K562 (cell line): ENCODE measurements around the gene BLZF1. TPM values are rescaled to one million over a fixed set of nuclear protein-coding genes. Genes with fewer than 3 reads are reported as not detected.
A peak's percentile ranks its signal among the peaks of the same experiment; 100 is the strongest.

Source experiments
- ATAC-seq: fragments of 200-7000 bp; cut with Tn5 transposase; 3 replicates; pipeline ENCODE4 v1.9.1; 2020; ENCODE audit warnings: moderate library complexity
- BruUV-seq: library from RNA; stranded (reverse); fragments of 400-500 nt; replicated peaks from 2 replicates; lab custom pipeline; 2021; lab: Mats Ljungman, UMichigan
- CTCF ChIA-PET: fragments of 300-600 bp; formaldehyde crosslinking; extraction: SDS; loops from one replicate; lab custom pipeline; 2021; ENCODE audit warnings: low intra/inter-chr PET ratio; lab: Yijun Ruan, JAX
- POLR2A ChIA-PET: fragments of 300-600, 350-650 bp; sonication (Branson Sonifier 250); formaldehyde crosslinking; extraction: SDS; loops from one replicate; lab custom pipeline; 2021; ENCODE audit warnings: antibody characterized with exemption, inconsistent platforms; lab: Yijun Ruan, JAX
- DNase-seq, 4 experiments: peaks; one replicate each; pipeline versions ENCODE4 v3.0.0 to v3.0.0-alpha.2; 2011 to 2018; ENCODE audit warnings: low spot score in 3 of 4, mixed read lengths in 3 of 4; ENCODE audit errors: extremely low read depth in 1 of 4
- FAIRE-seq: peaks from 2 replicates; lab custom pipeline; 2011; peaks lifted over from hg19 to GRCh38; lab: Jason Lieb, UNC
- H2AFZ ChIP-seq: 2 replicates; pipeline ENCODE4 v1.6.0; 2011; ENCODE audit warnings: low read depth, low read length, control low read depth, inconsistent platforms
- H3K27ac ChIP-seq: fragments of 200-600 bp; 3 replicates; pipeline ENCODE4 v1.8.0; 2011; ENCODE audit warnings: low read depth, mild to moderate bottlenecking, control low read depth, inconsistent platforms, low read length, moderate library complexity, mixed read lengths; ENCODE audit errors: extremely low read depth
- H3K27me3 ChIP-seq, 2 experiments: fragments of 300-600 bp in 1 of 2; 2 replicates in 1 of 2; 3 replicates in 1 of 2; pipeline versions ENCODE4 v1.6.0 to v1.8.0; 2011; ENCODE audit warnings: inconsistent platforms in 2 of 2, low read length in 2 of 2, mild to moderate bottlenecking in 1 of 2, mixed read lengths in 1 of 2, moderate library complexity in 1 of 2; ENCODE audit not compliant: control insufficient read depth in 2 of 2, insufficient read depth in 2 of 2
- H3K36me3 ChIP-seq: fragments of 300-600 bp; 3 replicates; pipeline ENCODE4 v1.8.0; 2011; ENCODE audit warnings: mild to moderate bottlenecking, low read length, inconsistent platforms; ENCODE audit not compliant: control insufficient read depth, insufficient read depth
- H3K4me1 ChIP-seq, 2 experiments: fragments of 200-600 bp in 1 of 2; replicated peaks in 1 of 2; 2 replicates in 1 of 2; 3 replicates in 1 of 2; pipeline versions ENCODE4 v1.5.1 to v1.8.0; 2011; ENCODE audit warnings: inconsistent platforms in 2 of 2, low read length in 2 of 2, mild to moderate bottlenecking in 1 of 2, mixed read lengths in 1 of 2, moderate library complexity in 1 of 2; ENCODE audit not compliant: control insufficient read depth in 2 of 2, insufficient read depth in 2 of 2
- H3K4me2 ChIP-seq: 2 replicates; pipeline ENCODE4 v1.6.1; 2011; ENCODE audit warnings: low read length, control low read depth, inconsistent platforms, mixed read lengths; ENCODE audit not compliant: insufficient read depth
- H3K4me3 ChIP-seq: fragments of 200-600 bp; sonication (generic), shearing (Covaris generic); 2 replicates; pipeline ENCODE4 v1.5.1; 2016; ENCODE audit warnings: control low read depth, inconsistent platforms
- H3K79me2 ChIP-seq: fragments of 200-600 bp; 3 replicates; pipeline ENCODE4 v1.8.0; 2011; ENCODE audit warnings: low read length, inconsistent platforms; ENCODE audit not compliant: control insufficient read depth, insufficient read depth
- H3K9ac ChIP-seq, 2 experiments: 2 replicates each; pipeline versions ENCODE4 v1.6.0 to v1.6.1; 2011; ENCODE audit warnings: low read depth in 2 of 2, low read length in 2 of 2, control low read depth in 1 of 2, inconsistent platforms in 1 of 2, mild to moderate bottlenecking in 1 of 2, mixed read lengths in 1 of 2; ENCODE audit not compliant: insufficient read depth in 1 of 2
- H3K9me1 ChIP-seq: one replicate; pipeline ENCODE4 v1.6.0; 2011; ENCODE audit warnings: inconsistent platforms, mild to moderate bottlenecking, low read length, moderate library complexity; ENCODE audit not compliant: control insufficient read depth, insufficient read depth
- H3K9me3 ChIP-seq: replicated peaks from 2 replicates; pipeline ENCODE4 v1.5.1; 2011; ENCODE audit warnings: low read depth, low read length, inconsistent platforms; ENCODE audit not compliant: control insufficient read depth, insufficient read depth
- H4K20me1 ChIP-seq: replicated peaks from 2 replicates; pipeline ENCODE4 v1.6.1; 2011; ENCODE audit warnings: low read length, inconsistent platforms, mixed read lengths; ENCODE audit not compliant: control insufficient read depth, insufficient read depth
- ATF3 ChIP-seq, 2 experiments: fragments of 450-650 bp in 1 of 2; sonication (generic) in 1 of 2; formaldehyde crosslinking in 1 of 2; IDR thresholded peaks in 1 of 2; conservative IDR thresholded peaks in 1 of 2; 2 replicates each; pipeline versions ENCODE4 v1.6.1 to v1.8.1; 2016 to 2023; ENCODE audit warnings: mild to moderate bottlenecking in 2 of 2, moderate library complexity in 2 of 2, inconsistent platforms in 1 of 2, missing genetic modification reagents in 1 of 2
- CEBPB ChIP-seq: fragments of 450-650 bp; IDR thresholded peaks from 2 replicates; pipeline ENCODE4 v1.6.1; 2016; ENCODE audit warnings: missing genetic modification characterization, missing compliant biosample characterization
- CEBPG ChIP-seq, 3 experiments: fragments of 200-800 bp in 1 of 3; sonication (Bioruptor generic) in 1 of 3; sonication (generic) in 1 of 3; formaldehyde crosslinking in 1 of 3; IDR thresholded peaks in 2 of 3; conservative IDR thresholded peaks in 1 of 3; 2 replicates each; pipeline versions ENCODE4 v1.6.1 to v1.8.0; 2016 to 2022; ENCODE audit warnings: missing compliant biosample characterization in 2 of 3, missing genetic modification characterization in 2 of 3, mild to moderate bottlenecking in 1 of 3, missing genetic modification reagents in 1 of 3
- DPF2 ChIP-seq: fragments of 450-650 bp; IDR thresholded peaks from 2 replicates; pipeline ENCODE4 v1.6.1; 2016
- FOSL1 ChIP-seq: fragments of 200-800 bp; sonication (Bioruptor generic); conservative IDR thresholded peaks from 2 replicates; pipeline ENCODE4 v1.6.1; 2016; ENCODE audit warnings: missing genetic modification characterization, missing compliant biosample characterization
- JUND ChIP-seq, 2 experiments: IDR thresholded peaks; 2 replicates in 1 of 2; 3 replicates in 1 of 2; pipeline ENCODE4 v1.6.1; 2011; ENCODE audit warnings: borderline replicate concordance in 2 of 2, low read depth in 2 of 2, low read length in 2 of 2, improper control_type of control experiment in 1 of 2, missing biosample characterization in 1 of 2, missing genetic modification characterization in 1 of 2, missing genetic modification reagents in 1 of 2
- KAT2B ChIP-seq: IDR thresholded peaks from one replicate; pipeline ENCODE4 v1.6.1; 2012; ENCODE audit warnings: low read depth, mild to moderate bottlenecking, control low read depth, inconsistent platforms, low read length, moderate library complexity
- SMARCA4 ChIP-seq: fragments of 450-650 bp; IDR thresholded peaks from 2 replicates; pipeline ENCODE4 v1.6.1; 2016
- TEAD4 ChIP-seq, 2 experiments: sonication (generic) in 1 of 2; formaldehyde crosslinking in 1 of 2; IDR thresholded peaks; 2 replicates each; pipeline versions ENCODE4 v1.6.1 to v1.8.0; 2012 to 2022; ENCODE audit warnings: borderline replicate concordance in 1 of 2, inconsistent platforms in 1 of 2, low read length in 1 of 2, mild to moderate bottlenecking in 1 of 2, missing genetic modification reagents in 1 of 2
- TRIM24 ChIP-seq, 2 experiments: fragments of 450-650 bp; IDR thresholded peaks; 2 replicates each; pipeline ENCODE4 v1.6.1; 2016
- WGBS: fragments of 100-300 bp; shearing (Covaris generic); methylation state at CpG from one replicate; pipeline ENCODE4 v1.1.6; 2016; ENCODE audit warnings: low coverage, mixed read lengths; ENCODE audit not compliant: insufficient coverage; ENCODE audit errors: missing lambda C conversion rate; 5-methylcytosine and 5-hydroxymethylcytosine counted together
- in situ Hi-C: fragments of 300-500 bp; cut with MboI; formaldehyde crosslinking; loops from 4 replicates; pipeline ENCODE4 v1.15.0; 2018; ENCODE audit warnings: inconsistent platforms, mixed read lengths
- intact Hi-C: fragments of 100-400 bp; cut with micrococcal nuclease; formaldehyde crosslinking; loops from 2 replicates; pipeline ENCODE4 v1.14.2; 2022
- polyA plus RNA-seq, 8 experiments: library from polyadenylated mRNA; depleted of rRNA in 4 of 8; stranded (reverse) in 5 of 8; unstranded in 3 of 8; fragments of >200 nt; fragmentation: Nextera tagmentation in 2 of 8; fragmentation: Illumina TruSeq in 1 of 8; extraction: Ambion mirVana in 2 of 8; extraction: Trizol in 1 of 8; gene quantifications; 2 replicates each; pipeline versions ENCODE4 v1.2.1 to v1.2.3, GENCODE V29; 2011 to 2014; ENCODE audit warnings: inconsistent platforms in 1 of 8, missing spikeins in 1 of 8
- total RNA-seq, 7 experiments: library from RNA; depleted of rRNA in 6 of 7; stranded (reverse); fragments of >200 nt in 6 of 7; fragmentation: Illumina TruSeq in 2 of 7; extraction: Trizol in 2 of 7; gene quantifications; 2 replicates each; pipeline versions ENCODE4 v1.2.1 to v1.2.3, GENCODE V29; 2011 to 2021; ENCODE audit warnings: low replicate concordance in 1 of 7
- TF ChIP-seq, protein P1 (sequence below): fragments of 250-450 bp; sonication (Bioruptor Pico); IDR thresholded peaks from 2 replicates; pipeline ENCODE4 v1.5.0; 2021; ENCODE audit warnings: mild to moderate bottlenecking, borderline replicate concordance

BLZF1 gene
- total and polyA plus RNA-seq, 9 of the 15 experiments (the other 6 are each of a cell fraction or from before 2014, with no cell fraction given): 20.5 to 32.8 (median 25.3) TPM

- TF ChIP-seq FOSL1 (tag): peak; percentile 54; the same call in 1 of the 2 replicates
- TF ChIP-seq DPF2: 0 out of 2 replicates have a peak, but pooled peaks have one; percentile 22
- TF ChIP-seq CEBPG (CRISPR knock-in tag; IDR thresholded peaks at IDR 0.05): no peak
- peak in 1 of 2 experiments; percentile 70; a peak in 2 of 4 replicates for TF ChIP-seq CEBPG (tag; conservative IDR thresholded peaks at IDR 0.05 in 1 of 2, IDR thresholded peaks at IDR 0.05 in 1 of 2)
- peak; percentile 71 for TF ChIP-seq ATF3 (IDR thresholded peaks at IDR 0.05)
- no peak for TF ChIP-seq ATF3 (CRISPR knock-in tag; conservative IDR thresholded peaks at IDR 0.05)
- TF ChIP-seq, protein P1, sequence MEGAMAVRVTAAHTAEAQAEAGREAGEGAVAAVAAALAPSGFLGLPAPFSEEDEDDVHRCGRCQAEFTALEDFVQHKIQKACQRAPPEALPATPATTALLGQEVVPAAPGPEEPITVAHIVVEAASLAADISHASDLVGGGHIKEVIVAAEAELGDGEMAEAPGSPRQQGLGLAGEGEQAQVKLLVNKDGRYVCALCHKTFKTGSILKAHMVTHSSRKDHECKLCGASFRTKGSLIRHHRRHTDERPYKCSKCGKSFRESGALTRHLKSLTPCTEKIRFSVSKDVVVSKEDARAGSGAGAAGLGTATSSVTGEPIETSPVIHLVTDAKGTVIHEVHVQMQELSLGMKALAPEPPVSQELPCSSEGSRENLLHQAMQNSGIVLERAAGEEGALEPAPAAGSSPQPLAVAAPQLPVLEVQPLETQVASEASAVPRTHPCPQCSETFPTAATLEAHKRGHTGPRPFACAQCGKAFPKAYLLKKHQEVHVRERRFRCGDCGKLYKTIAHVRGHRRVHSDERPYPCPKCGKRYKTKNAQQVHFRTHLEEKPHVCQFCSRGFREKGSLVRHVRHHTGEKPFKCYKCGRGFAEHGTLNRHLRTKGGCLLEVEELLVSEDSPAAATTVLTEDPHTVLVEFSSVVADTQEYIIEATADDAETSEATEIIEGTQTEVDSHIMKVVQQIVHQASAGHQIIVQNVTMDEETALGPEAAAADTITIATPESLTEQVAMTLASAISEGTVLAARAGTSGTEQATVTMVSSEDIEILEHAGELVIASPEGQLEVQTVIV: no peak
- TF ChIP-seq TEAD4 (IDR thresholded peaks at IDR 0.05; ENCODE audit: low read length): no peak
- TF ChIP-seq TEAD4 (CRISPR knock-in tag; IDR thresholded peaks at IDR 0.05; ENCODE audit: borderline replicate concordance): no peak
- no peak for TF ChIP-seq KAT2B
- peak; percentile 48; the same call in 1 of the 2 replicates for TF ChIP-seq JUND (IDR thresholded peaks at IDR 0.05; ENCODE audit: borderline replicate concordance, low read depth, low read length)
- TF ChIP-seq JUND (tag; IDR thresholded peaks at IDR 0.05; ENCODE audit: borderline replicate concordance, low read depth, low read length): peak; percentile 41; the same call in 1 of the 3 replicates
- peak; percentile 81 for TF ChIP-seq CEBPB (tag)
- peak in 1 of 2 experiments; percentile 22; a peak in 1 of 4 replicates for TF ChIP-seq TRIM24 (IDR thresholded peaks at IDR 0.05)
- TF ChIP-seq SMARCA4: peak; percentile 26; the same call in 1 of the 2 replicates
- no peak for FAIRE-seq
- ChIA-PET CTCF (no interaction called here), POLR2A (interaction anchor here (0.7 kb wide), 1 partner anchor 419 kb away, joined by 3 read pairs; no protein-coding TSS in a partner anchor)
- Histone ChIP-seq H2AFZ (no peak overlapping the region), H3K9me1 (no peaks in the 10 kb centered on the region), H3K27ac (no peak overlapping the region), H3K9ac (no peak overlapping the region), H3K27me3 (no peaks in the 10 kb centered on the region), H3K79me2 (no peaks in the 10 kb centered on the region; the same call in 2 of the 3 replicates), H3K9me3 (no peaks in the 10 kb centered on the region), H3K36me3 (no peaks in the 10 kb centered on the region), H3K4me3 (no peak overlapping the region), H4K20me1 (no peaks in the 10 kb centered on the region), H3K4me2 (no peak overlapping the region), H3K4me1 (peaks cover 0 to 10% of the 10 kb centered on the region in 2 experiments; a peak in 2 of 5 replicates)
- intact Hi-C loops (no loop called here), in situ Hi-C loops (no loop called here)
- 4% methylated on average over 1 of the region's 1 CpG for WGBS
- no TSS peak for BruUV-seq
- no peak for DNase-seq
- peak; percentile 58; the same call in 1 of the 3 replicates for ATAC-seq
Observed at GRCh38 chr1:169321539-169321938, 46.5 kb upstream of the BLZF1 start.
